Measurements from ENCODE around the gene PGBD2. TPM values are rescaled to one million over a fixed set of nuclear protein-coding genes. Genes with fewer than 3 reads are reported as not detected.
A peak's percentile ranks its signal among the peaks of the same experiment; 100 is the strongest.

Gene PGBD2
- total and polyA plus RNA-seq, 2 of the 13 experiments (the other 11 are each of a cell fraction or from before 2014, with no cell fraction given) = 6.0 to 7.4 TPM

DNA sequence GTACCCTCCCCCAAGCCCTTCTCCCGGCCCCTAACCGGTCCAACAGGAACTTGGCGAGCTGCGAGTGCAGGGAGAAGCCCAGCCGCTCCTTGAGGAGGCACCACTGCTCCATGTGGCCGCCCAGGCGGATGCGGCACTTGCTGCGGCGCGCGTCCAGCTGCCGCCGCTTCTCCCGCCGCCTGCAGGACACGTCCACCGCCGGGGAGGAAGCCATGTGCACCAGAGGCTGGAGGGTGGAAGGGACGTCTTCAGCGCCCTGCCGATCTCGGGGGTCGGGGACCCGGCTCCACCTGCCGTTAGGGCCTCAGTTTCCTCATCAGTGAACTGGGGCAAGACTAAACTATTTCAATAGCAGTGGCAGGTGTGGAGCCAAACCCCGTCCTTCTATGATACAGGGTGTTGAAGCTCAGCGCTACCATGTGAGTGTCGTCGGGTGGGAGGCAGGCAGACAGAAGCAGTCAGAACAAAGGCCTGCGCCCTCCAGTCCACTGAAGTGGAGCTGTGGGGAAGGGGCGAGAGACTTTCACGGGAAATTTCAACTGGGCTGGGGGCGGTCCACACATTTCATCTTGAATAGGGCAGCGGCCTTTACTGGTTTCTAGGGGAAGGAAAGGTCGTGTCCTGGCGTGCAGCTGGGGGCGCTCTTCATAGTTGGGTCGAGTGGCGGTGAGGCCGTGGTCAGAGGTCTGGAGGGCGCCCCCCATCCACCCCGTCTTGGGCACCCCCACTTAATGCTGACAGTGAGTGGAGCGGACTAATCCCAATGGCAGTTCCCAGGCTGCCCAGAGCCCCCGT, 47.7 kb upstream of the PGBD2 start (continued):
- TF ChIP-seq, protein P1, sequence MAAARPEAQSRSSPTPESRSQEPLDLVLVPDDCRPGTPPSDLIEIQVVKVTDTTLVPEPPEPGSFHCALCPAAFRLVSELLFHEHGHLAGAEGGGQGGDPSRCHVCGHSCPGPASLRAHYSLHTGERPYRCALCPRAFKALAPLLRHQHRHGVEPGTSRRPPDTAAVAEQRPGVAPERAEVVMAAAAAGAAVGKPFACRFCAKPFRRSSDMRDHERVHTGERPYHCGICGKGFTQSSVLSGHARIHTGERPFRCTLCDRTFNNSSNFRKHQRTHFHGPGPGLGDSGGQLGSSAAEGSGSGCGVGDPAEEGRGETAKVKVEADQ (CRISPR knock-in tag; IDR thresholded peaks at IDR 0.05; ENCODE audit: borderline replicate concordance) = no peak
- TF ChIP-seq, protein P2, sequence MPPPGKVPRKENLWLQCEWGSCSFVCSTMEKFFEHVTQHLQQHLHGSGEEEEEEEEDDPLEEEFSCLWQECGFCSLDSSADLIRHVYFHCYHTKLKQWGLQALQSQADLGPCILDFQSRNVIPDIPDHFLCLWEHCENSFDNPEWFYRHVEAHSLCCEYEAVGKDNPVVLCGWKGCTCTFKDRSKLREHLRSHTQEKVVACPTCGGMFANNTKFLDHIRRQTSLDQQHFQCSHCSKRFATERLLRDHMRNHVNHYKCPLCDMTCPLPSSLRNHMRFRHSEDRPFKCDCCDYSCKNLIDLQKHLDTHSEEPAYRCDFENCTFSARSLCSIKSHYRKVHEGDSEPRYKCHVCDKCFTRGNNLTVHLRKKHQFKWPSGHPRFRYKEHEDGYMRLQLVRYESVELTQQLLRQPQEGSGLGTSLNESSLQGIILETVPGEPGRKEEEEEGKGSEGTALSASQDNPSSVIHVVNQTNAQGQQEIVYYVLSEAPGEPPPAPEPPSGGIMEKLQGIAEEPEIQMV (CRISPR knock-in tag; IDR thresholded peaks at IDR 0.05; ENCODE audit: low read depth) = 0 out of 2 replicates have a peak, but pooled peaks have one; percentile 23
- no peak for TF ChIP-seq POLR2AphosphoS2 (IDR thresholded peaks at IDR 0.05; ENCODE audit: low read depth, low read length)
- TF ChIP-seq, protein P3, sequence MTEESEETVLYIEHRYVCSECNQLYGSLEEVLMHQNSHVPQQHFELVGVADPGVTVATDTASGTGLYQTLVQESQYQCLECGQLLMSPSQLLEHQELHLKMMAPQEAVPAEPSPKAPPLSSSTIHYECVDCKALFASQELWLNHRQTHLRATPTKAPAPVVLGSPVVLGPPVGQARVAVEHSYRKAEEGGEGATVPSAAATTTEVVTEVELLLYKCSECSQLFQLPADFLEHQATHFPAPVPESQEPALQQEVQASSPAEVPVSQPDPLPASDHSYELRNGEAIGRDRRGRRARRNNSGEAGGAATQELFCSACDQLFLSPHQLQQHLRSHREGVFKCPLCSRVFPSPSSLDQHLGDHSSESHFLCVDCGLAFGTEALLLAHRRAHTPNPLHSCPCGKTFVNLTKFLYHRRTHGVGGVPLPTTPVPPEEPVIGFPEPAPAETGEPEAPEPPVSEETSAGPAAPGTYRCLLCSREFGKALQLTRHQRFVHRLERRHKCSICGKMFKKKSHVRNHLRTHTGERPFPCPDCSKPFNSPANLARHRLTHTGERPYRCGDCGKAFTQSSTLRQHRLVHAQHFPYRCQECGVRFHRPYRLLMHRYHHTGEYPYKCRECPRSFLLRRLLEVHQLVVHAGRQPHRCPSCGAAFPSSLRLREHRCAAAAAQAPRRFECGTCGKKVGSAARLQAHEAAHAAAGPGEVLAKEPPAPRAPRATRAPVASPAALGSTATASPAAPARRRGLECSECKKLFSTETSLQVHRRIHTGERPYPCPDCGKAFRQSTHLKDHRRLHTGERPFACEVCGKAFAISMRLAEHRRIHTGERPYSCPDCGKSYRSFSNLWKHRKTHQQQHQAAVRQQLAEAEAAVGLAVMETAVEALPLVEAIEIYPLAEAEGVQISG (CRISPR knock-in tag; IDR thresholded peaks at IDR 0.05) = peak; percentile 13; the same call in 1 of the 2 replicates
- no peak for TF ChIP-seq BCL6 (CRISPR knock-in tag; IDR thresholded peaks at IDR 0.05)
- TF ChIP-seq ZNF230 (CRISPR knock-in tag; IDR thresholded peaks at IDR 0.05) = peak; percentile 61; the same call in 1 of the 2 replicates
- TF ChIP-seq HNRNPLL (IDR thresholded peaks at IDR 0.05; ENCODE audit: low read depth, low read length, poor library complexity, severe bottlenecking) = peak; percentile 34
- peak; percentile 72; the same call in 1 of the 2 replicates for TF ChIP-seq TOPORS (CRISPR knock-in tag; IDR thresholded peaks at IDR 0.05)
- 0 out of 2 replicates have a peak, but pooled peaks have one; percentile 11 for TF ChIP-seq SMC3 (IDR thresholded peaks at IDR 0.05; ENCODE audit: low read length)
- no peak for TF ChIP-seq PCBP1 (IDR thresholded peaks at IDR 0.05; ENCODE audit: borderline replicate concordance, low read depth, low read length)
- TF ChIP-seq MXD4 (CRISPR knock-in tag; IDR thresholded peaks at IDR 0.05) = 0 out of 2 replicates have a peak, but pooled peaks have one; percentile 15
- TF ChIP-seq ZNF446 (CRISPR knock-in tag; IDR thresholded peaks at IDR 0.05) = peak; percentile 20; the same call in 1 of the 2 replicates
- peak; percentile 51; the same call in 1 of the 2 replicates for TF ChIP-seq MTA1 (CRISPR knock-in tag; IDR thresholded peaks at IDR 0.05; ENCODE audit: borderline replicate concordance)
- no peak for TF ChIP-seq MAZ (IDR thresholded peaks at IDR 0.05; ENCODE audit: borderline replicate concordance, low read depth, low read length)
- no peak for TF ChIP-seq MAZ (CRISPR knock-in tag; IDR thresholded peaks at IDR 0.05; ENCODE audit: low read depth)
- peak; percentile 43; the same call in 1 of the 2 replicates for TF ChIP-seq TAF1 (CRISPR knock-in tag; IDR thresholded peaks at IDR 0.05)
- no peak for TF ChIP-seq HDAC6 (IDR thresholded peaks at IDR 0.05; ENCODE audit: low read depth, low read length)
- TF ChIP-seq, protein P4, sequence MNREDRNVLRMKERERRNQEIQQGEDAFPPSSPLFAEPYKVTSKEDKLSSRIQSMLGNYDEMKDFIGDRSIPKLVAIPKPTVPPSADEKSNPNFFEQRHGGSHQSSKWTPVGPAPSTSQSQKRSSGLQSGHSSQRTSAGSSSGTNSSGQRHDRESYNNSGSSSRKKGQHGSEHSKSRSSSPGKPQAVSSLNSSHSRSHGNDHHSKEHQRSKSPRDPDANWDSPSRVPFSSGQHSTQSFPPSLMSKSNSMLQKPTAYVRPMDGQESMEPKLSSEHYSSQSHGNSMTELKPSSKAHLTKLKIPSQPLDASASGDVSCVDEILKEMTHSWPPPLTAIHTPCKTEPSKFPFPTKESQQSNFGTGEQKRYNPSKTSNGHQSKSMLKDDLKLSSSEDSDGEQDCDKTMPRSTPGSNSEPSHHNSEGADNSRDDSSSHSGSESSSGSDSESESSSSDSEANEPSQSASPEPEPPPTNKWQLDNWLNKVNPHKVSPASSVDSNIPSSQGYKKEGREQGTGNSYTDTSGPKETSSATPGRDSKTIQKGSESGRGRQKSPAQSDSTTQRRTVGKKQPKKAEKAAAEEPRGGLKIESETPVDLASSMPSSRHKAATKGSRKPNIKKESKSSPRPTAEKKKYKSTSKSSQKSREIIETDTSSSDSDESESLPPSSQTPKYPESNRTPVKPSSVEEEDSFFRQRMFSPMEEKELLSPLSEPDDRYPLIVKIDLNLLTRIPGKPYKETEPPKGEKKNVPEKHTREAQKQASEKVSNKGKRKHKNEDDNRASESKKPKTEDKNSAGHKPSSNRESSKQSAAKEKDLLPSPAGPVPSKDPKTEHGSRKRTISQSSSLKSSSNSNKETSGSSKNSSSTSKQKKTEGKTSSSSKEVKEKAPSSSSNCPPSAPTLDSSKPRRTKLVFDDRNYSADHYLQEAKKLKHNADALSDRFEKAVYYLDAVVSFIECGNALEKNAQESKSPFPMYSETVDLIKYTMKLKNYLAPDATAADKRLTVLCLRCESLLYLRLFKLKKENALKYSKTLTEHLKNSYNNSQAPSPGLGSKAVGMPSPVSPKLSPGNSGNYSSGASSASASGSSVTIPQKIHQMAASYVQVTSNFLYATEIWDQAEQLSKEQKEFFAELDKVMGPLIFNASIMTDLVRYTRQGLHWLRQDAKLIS (CRISPR knock-in tag; IDR thresholded peaks at IDR 0.05) = no peak
- 0 out of 2 replicates have a peak, but pooled peaks have one; percentile 67 for TF ChIP-seq ZNF251 (CRISPR knock-in tag; IDR thresholded peaks at IDR 0.05)

Data from HepG2 (cell line).